Tibial artery (tissue), 4 donors: ENCODE data around the gene IL17RD.

ENCODE experiments used
- DNase-seq, 2 donors: peaks; one replicate each; pipeline ENCODE4 v3.0.0-alpha.2; 2019
- H3K27ac ChIP-seq, 2 donors: fragments of 200-600 bp; sonication (generic) in 1 of 2; 1 replicate in 1 of 2; 2 replicates in 1 of 2; pipeline ENCODE4 v1.5.1; 2018 to 2019; ENCODE audit warnings: mild to moderate bottlenecking in 1 of 2
- H3K27me3 ChIP-seq, 2 donors: fragments of 200-600 bp; sonication (generic) in 1 of 2; one replicate each; pipeline versions ENCODE4 v1.5.1 to v1.6.0; 2016 to 2019
- H3K36me3 ChIP-seq, 3 donors: fragments of 200-600 bp; sonication (generic) in 2 of 3; one replicate each; pipeline ENCODE4 v1.5.1; 2016 to 2019; ENCODE audit warnings: mild to moderate bottlenecking in 2 of 3
- H3K4me1 ChIP-seq, 4 donors: fragments of 200-600 bp; sonication (generic) in 2 of 4; 1 replicate in 3 of 4; 2 replicates in 1 of 4; pipeline ENCODE4 v1.5.1; 2016 to 2019
- H3K4me3 ChIP-seq, 2 donors: fragments of 200-600 bp; sonication (generic) in 1 of 2; 1 replicate in 1 of 2; 2 replicates in 1 of 2; pipeline ENCODE4 v1.5.1; 2018 to 2019; ENCODE audit warnings: mild to moderate bottlenecking in 2 of 2
- H3K9me3 ChIP-seq, 3 donors: fragments of 200-600 bp; sonication (generic) in 1 of 3; one replicate each; pipeline ENCODE4 v1.5.1; 2016 to 2019
- intact Hi-C: fragments of 100-400 bp; cut with DNase I; formaldehyde crosslinking; loops from one replicate; pipeline ENCODE4 v1.15.0; 2023; ENCODE audit warnings: low total_unique reads
- TF ChIP-seq, protein P1 (sequence below), 2 experiments: fragments of 200-600 bp in 1 of 2; fragments of 450-650 bp in 1 of 2; IDR thresholded peaks; one replicate each; pipeline ENCODE4 v1.5.1; 2017 to 2019; ENCODE audit warnings: antibody characterized with exemption in 2 of 2, mild to moderate bottlenecking in 1 of 2, moderate library complexity in 1 of 2

Gene IL17RD

DNA sequence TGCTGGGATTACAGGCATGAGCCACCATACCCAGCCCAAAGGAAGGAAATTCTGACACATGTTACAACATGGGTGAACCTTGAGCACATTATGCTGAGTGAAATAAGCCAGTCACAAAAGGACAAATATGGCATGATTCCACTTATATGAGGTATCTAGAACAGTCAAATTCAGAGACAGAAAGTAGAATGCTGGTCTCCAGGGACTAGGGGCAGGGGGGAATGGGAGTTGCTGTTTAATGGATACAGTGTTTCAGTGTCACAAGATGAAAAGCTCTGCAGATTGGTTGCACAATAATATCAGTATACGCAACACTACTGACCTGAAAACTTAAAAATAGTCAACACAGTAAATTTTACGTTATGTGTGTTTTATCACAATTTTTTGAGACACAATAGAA is 100.6 kb downstream of the IL17RD start:
- no peaks in the 10 kb centered on the region for H3K9me3 ChIP-seq
- no peak for DNase-seq
- no peaks in the 10 kb centered on the region for H3K36me3 ChIP-seq
- TF ChIP-seq, protein P1, sequence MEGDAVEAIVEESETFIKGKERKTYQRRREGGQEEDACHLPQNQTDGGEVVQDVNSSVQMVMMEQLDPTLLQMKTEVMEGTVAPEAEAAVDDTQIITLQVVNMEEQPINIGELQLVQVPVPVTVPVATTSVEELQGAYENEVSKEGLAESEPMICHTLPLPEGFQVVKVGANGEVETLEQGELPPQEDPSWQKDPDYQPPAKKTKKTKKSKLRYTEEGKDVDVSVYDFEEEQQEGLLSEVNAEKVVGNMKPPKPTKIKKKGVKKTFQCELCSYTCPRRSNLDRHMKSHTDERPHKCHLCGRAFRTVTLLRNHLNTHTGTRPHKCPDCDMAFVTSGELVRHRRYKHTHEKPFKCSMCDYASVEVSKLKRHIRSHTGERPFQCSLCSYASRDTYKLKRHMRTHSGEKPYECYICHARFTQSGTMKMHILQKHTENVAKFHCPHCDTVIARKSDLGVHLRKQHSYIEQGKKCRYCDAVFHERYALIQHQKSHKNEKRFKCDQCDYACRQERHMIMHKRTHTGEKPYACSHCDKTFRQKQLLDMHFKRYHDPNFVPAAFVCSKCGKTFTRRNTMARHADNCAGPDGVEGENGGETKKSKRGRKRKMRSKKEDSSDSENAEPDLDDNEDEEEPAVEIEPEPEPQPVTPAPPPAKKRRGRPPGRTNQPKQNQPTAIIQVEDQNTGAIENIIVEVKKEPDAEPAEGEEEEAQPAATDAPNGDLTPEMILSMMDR (IDR thresholded peaks at IDR 0.05) = no peak
- intact Hi-C loops = no loop called here
- no peak overlapping the region for H3K27ac ChIP-seq
- peaks cover 0 to 19% (median 5%) of the 10 kb centered on the region in 4 donors for H3K4me1 ChIP-seq
- H3K27me3 ChIP-seq = no peaks in the 10 kb centered on the region
- H3K4me3 ChIP-seq = no peak overlapping the region

- TF ChIP-seq, protein P1 (IDR thresholded peaks at IDR 0.05) = no peak
- H3K9me3 ChIP-seq = no peaks in the 10 kb centered on the region
- H3K27ac ChIP-seq = no peak overlapping the region
- no peak for DNase-seq
- no peaks in the 10 kb centered on the region for H3K36me3 ChIP-seq
- H3K4me3 ChIP-seq = no peak overlapping the region
- intact Hi-C loops = no loop called here
- H3K4me1 ChIP-seq = peaks cover 0 to 19% (median 5%) of the 10 kb centered on the region in 4 donors
- H3K27me3 ChIP-seq = no peaks in the 10 kb centered on the region
These were observed 101.2 kb downstream of the IL17RD start for GRCh38 chr3:57064001-57064400.

DNA sequence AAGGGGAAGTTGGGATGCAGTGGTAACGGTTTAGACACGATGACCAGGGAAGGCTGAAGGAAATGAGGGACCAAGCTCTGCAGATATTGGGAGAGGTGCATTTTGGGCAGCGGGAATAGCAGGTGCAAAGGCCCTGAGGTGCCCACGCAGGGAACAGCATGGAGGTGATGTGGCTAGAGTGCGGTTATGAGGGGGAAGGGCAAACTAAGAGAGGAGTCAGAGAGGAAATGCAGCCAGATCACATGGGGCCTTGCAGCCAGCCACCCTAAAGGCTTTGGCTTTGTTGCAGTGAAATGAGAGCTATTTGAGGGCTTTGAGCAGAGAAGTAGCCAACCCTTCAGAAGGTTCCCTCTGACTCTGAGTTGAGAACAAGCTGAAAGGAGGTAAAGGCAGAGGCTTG is 102.1 kb downstream of the IL17RD start:
- no peak overlapping the region for H3K4me3 ChIP-seq
- H3K36me3 ChIP-seq = no peaks in the 10 kb centered on the region
- no peak overlapping the region for H3K27ac ChIP-seq
- TF ChIP-seq, protein P1 (IDR thresholded peaks at IDR 0.05) = no peak
- no peak for DNase-seq
- H3K9me3 ChIP-seq = no peaks in the 10 kb centered on the region
- peaks cover 0 to 13% (median 1%) of the 10 kb centered on the region in 4 donors for H3K4me1 ChIP-seq
- intact Hi-C loops = no loop called here
- H3K27me3 ChIP-seq = no peaks in the 10 kb centered on the region

DNA sequence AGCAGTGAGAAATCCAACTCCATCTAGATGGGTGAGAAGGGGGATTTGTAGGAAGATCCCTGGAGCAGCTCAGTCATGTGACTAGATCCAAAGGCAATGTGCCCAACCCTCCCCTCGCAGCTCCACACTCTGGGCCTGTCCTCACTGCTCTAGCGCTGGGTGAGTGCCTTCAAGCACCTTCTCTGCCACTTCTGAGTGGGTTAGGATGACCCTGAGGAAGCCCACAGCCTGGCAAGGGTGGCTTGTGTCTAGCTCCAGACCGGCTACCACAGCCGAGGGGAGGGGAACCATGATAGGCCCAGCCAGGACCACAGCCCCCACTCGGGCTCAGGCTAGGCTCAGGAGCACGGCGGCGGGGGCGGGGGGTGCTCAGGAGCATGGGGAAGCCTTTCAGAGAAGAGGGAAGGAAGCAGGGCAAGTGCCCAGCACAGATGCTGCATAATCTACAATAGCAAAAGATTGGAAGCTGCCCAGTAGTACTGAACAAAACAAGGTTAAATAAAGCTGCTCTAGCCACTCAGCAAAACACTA is 103.0 kb downstream of the IL17RD start:
- no peaks in the 10 kb centered on the region for H3K9me3 ChIP-seq
- no peak for DNase-seq
- intact Hi-C loops = no loop called here
- H3K4me1 ChIP-seq = peaks cover 0 to 13% (median 0%) of the 10 kb centered on the region in 4 donors
- no peak overlapping the region for H3K27ac ChIP-seq
- no peaks in the 10 kb centered on the region for H3K27me3 ChIP-seq
- H3K4me3 ChIP-seq = no peak overlapping the region
- no peaks in the 10 kb centered on the region for H3K36me3 ChIP-seq
- TF ChIP-seq, protein P1 (IDR thresholded peaks at IDR 0.05) = no peak

DNA sequence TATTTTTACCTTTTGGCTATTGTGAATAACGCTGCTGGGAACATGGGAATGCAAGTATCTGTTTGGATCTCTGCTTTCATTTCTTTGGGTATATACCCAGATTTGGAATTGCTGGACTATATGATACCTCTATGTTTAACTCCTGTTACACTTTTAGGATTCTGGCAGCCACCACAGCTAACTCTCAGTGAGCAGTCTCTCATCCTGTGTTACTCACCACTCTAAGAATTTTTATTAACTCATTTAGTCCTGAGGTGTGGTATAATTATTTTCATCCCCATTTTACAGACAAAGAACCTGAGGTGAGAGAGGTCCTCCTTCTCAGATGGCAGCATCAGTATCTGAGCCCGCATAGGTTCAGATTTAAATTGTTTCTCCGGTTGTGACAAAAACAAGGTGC is 103.6 kb downstream of the IL17RD start:
- Histone ChIP-seq H3K36me3 (no peaks in the 10 kb centered on the region), H3K4me1 (peaks cover 0 to 13% (median 0%) of the 10 kb centered on the region in 4 donors), H3K27ac (no peak overlapping the region), H3K27me3 (no peaks in the 10 kb centered on the region), H3K9me3 (no peaks in the 10 kb centered on the region), H3K4me3 (no peak overlapping the region)
- TF ChIP-seq, protein P1 (IDR thresholded peaks at IDR 0.05) = no peak
- no peak for DNase-seq
- intact Hi-C loops = no loop called here
